GM19463 (cell line): ENCODE results near the gene PA2G4.
"Not testable (repeated sequence)": the region's sequence is repeated elsewhere in the genome, so short reads cannot be mapped to it uniquely, and the experiment has no call there.

Experiments
- ATAC-seq: cut with Tn5 transposase; IDR thresholded peaks from one replicate; pipeline ENCODE4 v1.9.1; 2021; ENCODE audit warnings: mild to moderate bottlenecking, moderate library complexity; ENCODE audit not compliant: unreplicated experiment

Gene PA2G4

GRCh38 chr12:56152132-56152755 lies 47.9 kb downstream of the PA2G4 start, which contains the start of gene MYL6B:
Gene MYL6B, plus strand, starts transcription at chr12:56152587. Its CDS starts 1,332 bp downstream, at chr12:56153919.
- ATAC-seq: peak; percentile 91

- ATAC-seq: no peak
Observed at GRCh38 chr12:56152756-56153677, 48.7 kb downstream of the PA2G4 start.

GRCh38 chr12:56153678-56154065 lies 49.3 kb downstream of the PA2G4 start:
- ATAC-seq: no peak

- no peak for ATAC-seq
Observed at GRCh38 chr12:56154246-56154771, 50.0 kb downstream of the PA2G4 start.

GRCh38 chr12:56154818-56155217 lies 50.5 kb downstream of the PA2G4 start:
- ATAC-seq: no peak

GRCh38 chr12:56155256-56155845 lies 51.0 kb downstream of the PA2G4 start:
- ATAC-seq: no peak

- not testable (repeated sequence) for ATAC-seq
Observed at GRCh38 chr12:56156464-56157200, 52.3 kb downstream of the PA2G4 start.

GRCh38 chr12:56157201-56158028 lies 53.1 kb downstream of the PA2G4 start:
- peak; percentile 29 for ATAC-seq

GRCh38 chr12:56158029-56158925 lies 53.9 kb downstream of the PA2G4 start, which contains the start of gene MYL6:
Gene MYL6, plus strand, starts transcription at chr12:56158359. Its CDS starts 43 bp downstream, at chr12:56158402.
- peak; percentile 80 for ATAC-seq

- ATAC-seq: no peak
Observed at GRCh38 chr12:56158926-56159461, 54.6 kb downstream of the PA2G4 start.

- no peak for ATAC-seq
Observed at GRCh38 chr12:56159482-56160192, 55.3 kb downstream of the PA2G4 start.

GRCh38 chr12:56160193-56160763 lies 55.9 kb downstream of the PA2G4 start:
- no peak for ATAC-seq

GRCh38 chr12:56160894-56161689 lies 56.7 kb downstream of the PA2G4 start:
- ATAC-seq: no peak

GRCh38 chr12:56161690-56162351 lies 57.5 kb downstream of the PA2G4 start:
- no peak for ATAC-seq

GRCh38 chr12:56162468-56163290 lies 58.3 kb downstream of the PA2G4 start:
- no peak for ATAC-seq
